ENCODE data around the gene CRYAB. TPM values are rescaled to one million over a fixed set of nuclear protein-coding genes. Genes with fewer than 3 reads are reported as not detected.

The CRYAB gene, protein sequence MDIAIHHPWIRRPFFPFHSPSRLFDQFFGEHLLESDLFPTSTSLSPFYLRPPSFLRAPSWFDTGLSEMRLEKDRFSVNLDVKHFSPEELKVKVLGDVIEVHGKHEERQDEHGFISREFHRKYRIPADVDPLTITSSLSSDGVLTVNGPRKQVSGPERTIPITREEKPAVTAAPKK
- 5.7 to 13.0 TPM (median 7.1 TPM) in 5 replicates for total RNA-seq (2022; extraction: Qiagen RNA extraction; ENCODE audit: low read depth)

GRCh38 chr11:111911563-111912401 lies at the start of gene CRYAB:
TSS of gene CRYAB (minus strand) at chr11:111911770. CDS start at chr11:111911724, 46 bp downstream.

DNA sequence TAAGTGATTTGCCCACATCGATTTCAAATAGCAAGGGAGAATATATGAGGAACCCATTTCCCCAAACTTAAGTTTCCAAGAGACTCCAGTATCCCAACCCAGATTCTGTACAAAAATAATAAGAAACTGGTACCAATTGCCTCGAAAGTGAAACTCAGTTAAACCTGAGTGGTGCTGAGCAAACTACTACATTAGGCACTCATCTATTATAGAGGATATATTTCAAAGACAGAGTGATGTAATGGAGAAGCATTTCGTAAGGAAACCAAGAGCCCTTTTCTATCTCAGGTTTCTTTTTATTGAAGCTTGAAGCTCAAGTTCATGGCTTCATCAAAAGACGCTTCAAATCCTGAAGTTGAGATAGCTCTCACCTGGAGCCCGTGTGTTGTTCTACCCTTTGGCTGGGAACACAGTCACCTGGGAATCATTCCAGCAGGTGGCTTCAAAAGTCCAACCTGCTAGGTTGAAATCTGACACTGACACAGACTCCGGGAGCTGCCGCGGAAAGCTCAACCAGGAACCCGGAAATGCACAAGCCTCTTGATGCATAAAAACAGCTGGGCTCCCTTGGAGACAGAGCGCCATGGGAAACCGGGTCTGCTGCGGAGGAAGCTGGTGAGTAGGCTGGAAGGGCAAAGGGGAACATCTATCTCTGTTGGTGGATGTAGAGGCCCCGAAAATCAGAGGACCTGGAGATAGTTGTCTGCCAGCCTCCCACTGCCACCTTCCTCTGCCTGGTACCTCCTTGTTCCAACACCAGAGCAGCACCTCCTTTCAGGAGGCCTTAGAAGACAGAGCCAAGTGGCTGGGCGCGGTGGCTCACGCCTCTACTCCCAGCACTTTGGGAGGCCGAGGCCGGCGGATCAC lies 7.1 kb upstream of the CRYAB start, which contains the start of gene C11orf52:
Gene C11orf52, plus strand, starts transcription at position 524 of the 867 bp plus-strand sequence. Its CDS starts 60 bp downstream, at position 584.

DNA sequence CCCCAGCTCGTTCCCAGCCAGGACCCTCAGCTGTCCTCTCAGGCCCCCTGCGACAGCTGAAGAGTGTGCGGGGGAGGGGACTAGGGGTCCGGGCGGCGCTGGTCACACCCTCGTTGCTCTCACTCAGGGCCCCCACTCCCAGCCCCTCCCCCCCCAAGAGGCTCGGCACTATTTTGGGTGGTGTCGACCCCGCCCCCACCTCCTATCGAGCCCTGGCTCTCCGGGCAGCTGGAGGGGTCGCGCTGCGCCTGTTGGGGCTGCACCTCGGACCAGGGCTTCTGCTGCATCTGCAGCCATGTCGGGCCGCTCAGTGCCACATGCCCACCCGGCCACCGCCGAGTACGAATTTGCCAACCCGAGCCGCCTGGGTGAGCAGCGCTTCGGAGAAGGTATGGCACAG lies 965 bp upstream of the CRYAB start, which contains the start of gene HSPB2:
Gene HSPB2, plus strand, starts transcription at position 200 of the 400 bp plus-strand sequence. Its CDS starts 96 bp downstream, at position 296.

GRCh38 chr11:111878849-111879636 lies 32.5 kb downstream of the CRYAB start, which contains the start of the genes CFAP68 and FDXACB1:
TSS of gene CFAP68 (plus strand) at chr11:111879541. CDS start at chr11:111879561, 20 bp downstream.
TSS of gene FDXACB1 (minus strand) at chr11:111879165. CDS start at chr11:111879132, 33 bp downstream.

DNA sequence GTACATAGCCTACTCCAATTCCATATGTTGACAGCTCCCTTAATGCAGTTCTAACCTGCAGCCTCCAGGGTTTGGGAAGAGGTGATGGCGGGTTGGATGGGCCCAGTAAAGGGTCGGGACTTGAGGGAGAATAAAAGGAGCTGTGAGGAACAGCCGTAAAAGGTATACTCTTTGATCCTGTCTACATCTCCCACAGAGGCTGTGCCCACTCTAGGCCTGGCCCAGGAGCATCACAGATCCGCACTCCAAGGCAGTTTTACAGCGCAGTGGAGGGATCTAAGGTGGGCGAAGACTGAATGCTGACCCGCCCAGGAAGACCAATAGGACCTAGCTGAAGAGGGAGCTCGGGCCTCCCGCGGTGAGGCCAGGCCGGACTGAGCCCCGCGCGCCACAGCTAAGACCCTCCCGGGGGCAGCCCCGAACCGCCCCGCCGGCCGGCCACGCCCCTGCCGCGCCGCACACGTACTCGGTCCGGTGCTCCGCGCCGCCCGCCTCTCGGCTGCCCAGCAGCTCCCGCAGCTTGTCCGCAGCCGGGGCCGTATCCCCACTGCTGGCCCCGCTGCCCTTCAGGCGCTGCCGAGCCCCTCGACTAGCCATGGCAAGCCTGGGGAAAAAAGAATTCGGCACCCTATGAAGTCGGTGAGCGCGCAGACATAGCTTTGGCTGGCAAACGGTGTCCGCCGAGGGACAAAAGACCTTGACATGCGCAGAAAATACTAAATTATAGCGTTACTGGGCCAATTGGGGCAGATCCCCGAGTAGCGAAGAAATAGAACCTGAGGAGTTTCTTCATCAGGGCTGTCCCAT lies 40.5 kb downstream of the CRYAB start, which contains the start of gene ALG9:
Gene ALG9, minus strand, starts transcription at position 696 of the 807 bp plus-strand sequence. Its CDS starts 99 bp downstream, at position 597.

Other genes with a start within 250 kb of the CRYAB start
- 14.1 to 18.6 TPM (median 17.9 TPM) in 5 replicates for gene PPP2R1B, start 145.4 kb downstream of the CRYAB start, total RNA-seq (2022; extraction: Qiagen RNA extraction; ENCODE audit: low read depth)
- gene ALG9, start 40.2 kb downstream of the CRYAB start, total RNA-seq (2022; extraction: Qiagen RNA extraction; ENCODE audit: low read depth): 17.3 to 21.6 TPM (median 19.3 TPM) in 5 replicates
- 0.88 to 1.6 TPM (median 1.6 TPM) in 5 replicates for gene FDXACB1, start 32.6 kb downstream of the CRYAB start, total RNA-seq (2022; extraction: Qiagen RNA extraction; ENCODE audit: low read depth)
- gene CFAP68, start 32.2 kb downstream of the CRYAB start, total RNA-seq (2022; extraction: Qiagen RNA extraction; ENCODE audit: low read depth): 30.1 to 34.3 TPM (median 32.2 TPM) in 5 replicates
- not detected in 5 replicates for gene HSPB2, start 964 bp upstream of the CRYAB start, total RNA-seq (2022; extraction: Qiagen RNA extraction; ENCODE audit: low read depth)
- not detected in 5 replicates for gene C11orf52, start 7.1 kb upstream of the CRYAB start, total RNA-seq (2022; extraction: Qiagen RNA extraction; ENCODE audit: low read depth)
- 3.6 to 7.5 TPM (median 6.3 TPM) in 5 replicates for gene DIXDC1, start 25.6 kb upstream of the CRYAB start, total RNA-seq (2022; extraction: Qiagen RNA extraction; ENCODE audit: low read depth)
- 18.9 to 35.8 TPM (median 29.2 TPM) in 5 replicates for gene DLAT, start 113.6 kb upstream of the CRYAB start, total RNA-seq (2022; extraction: Qiagen RNA extraction; ENCODE audit: low read depth)
- 0.83 to 1.4 TPM (median 1.2 TPM) in 5 replicates for gene PIH1D2, start 162.2 kb upstream of the CRYAB start, total RNA-seq (2022; extraction: Qiagen RNA extraction; ENCODE audit: low read depth)
- gene NKAPD1, start 162.5 kb upstream of the CRYAB start, total RNA-seq (2022; extraction: Qiagen RNA extraction; ENCODE audit: low read depth): 12.4 to 19.4 TPM (median 14.8 TPM) in 5 replicates
- gene TIMM8B, start 175.0 kb upstream of the CRYAB start, total RNA-seq (2022; extraction: Qiagen RNA extraction; ENCODE audit: low read depth): 65.0 to 88.5 TPM (median 70.3 TPM) in 5 replicates
- gene SDHD, start 175.1 kb upstream of the CRYAB start, total RNA-seq (2022; extraction: Qiagen RNA extraction; ENCODE audit: low read depth): 65.1 to 83.1 TPM (median 66.2 TPM) in 5 replicates